GM15510 (cell line): Measurements from ENCODE around the gene MLLT11.

Experiments used
- POLR2A ChIP-seq: IDR thresholded peaks from 3 replicates; pipeline ENCODE4 v1.6.1; 2011; ENCODE audit warnings: borderline replicate concordance; ENCODE audit not compliant: insufficient read length; ENCODE audit errors: extremely low read depth

MLLT11 gene

DNA sequence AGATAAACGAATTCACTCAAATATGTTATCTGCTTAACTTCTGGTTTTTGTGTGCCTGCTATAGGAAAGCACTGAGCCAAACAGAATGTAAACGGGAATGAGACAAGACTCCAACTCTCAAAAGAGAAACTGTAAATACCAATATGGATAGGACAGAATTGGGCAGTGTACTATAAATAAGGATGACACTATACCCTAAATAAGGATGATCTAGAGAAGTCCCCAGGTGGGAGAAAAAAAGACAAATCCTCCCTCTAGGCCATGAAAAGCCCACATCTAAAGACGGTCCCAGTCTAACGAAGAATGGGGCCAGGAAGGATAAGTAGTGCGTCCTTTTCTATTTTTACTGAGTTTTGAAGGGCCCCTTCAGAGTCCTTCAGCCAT, 8.9 kb downstream of the MLLT11 start:
- TF ChIP-seq POLR2A, result no peak

DNA sequence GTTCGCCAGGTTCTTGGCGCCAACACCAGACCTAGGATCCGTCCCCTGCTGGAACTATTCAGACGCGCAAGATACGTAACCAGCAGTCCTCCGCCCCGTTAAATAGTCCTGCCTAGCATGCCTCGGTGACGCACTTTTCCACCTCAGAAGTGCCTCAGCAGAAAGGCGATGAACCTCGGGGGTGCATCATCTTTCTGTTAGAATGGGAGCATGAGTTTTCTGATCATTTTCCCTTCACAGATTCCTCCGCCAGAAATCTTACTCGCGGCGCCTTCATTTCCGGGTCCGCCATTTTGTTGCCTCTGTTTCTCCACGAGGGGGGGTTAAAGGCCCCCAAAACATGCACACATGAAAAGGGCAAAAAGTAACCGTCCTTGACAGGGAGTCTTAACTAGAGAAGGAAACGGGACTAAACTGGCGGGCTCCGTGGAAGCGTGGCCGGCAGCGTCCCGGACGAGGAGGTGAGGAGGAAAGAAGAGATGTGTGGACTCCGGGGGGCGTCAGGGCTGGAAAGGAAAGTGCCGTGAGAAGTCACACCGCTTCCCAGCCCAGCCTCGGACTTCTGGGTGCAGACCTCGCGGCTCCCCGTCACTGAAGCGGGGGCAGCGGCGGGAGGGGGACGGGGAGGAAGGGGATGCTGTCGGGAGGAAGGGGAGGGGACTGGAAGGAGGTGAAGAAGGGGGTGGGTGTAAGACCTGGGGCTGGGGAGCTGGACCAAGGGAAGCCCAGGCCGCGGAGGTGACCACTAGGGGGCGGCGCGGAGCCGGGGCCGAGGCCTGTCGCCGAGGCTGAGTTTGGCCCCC, 10.5 kb downstream of the MLLT11 start, which contains the start of gene GABPB2:
TSS of gene GABPB2 (plus strand) at position 288 of the 803 bp plus-strand sequence. CDS start 17,429 bp downstream, outside the sequence.
- TF ChIP-seq POLR2A, result peak; percentile 92

DNA sequence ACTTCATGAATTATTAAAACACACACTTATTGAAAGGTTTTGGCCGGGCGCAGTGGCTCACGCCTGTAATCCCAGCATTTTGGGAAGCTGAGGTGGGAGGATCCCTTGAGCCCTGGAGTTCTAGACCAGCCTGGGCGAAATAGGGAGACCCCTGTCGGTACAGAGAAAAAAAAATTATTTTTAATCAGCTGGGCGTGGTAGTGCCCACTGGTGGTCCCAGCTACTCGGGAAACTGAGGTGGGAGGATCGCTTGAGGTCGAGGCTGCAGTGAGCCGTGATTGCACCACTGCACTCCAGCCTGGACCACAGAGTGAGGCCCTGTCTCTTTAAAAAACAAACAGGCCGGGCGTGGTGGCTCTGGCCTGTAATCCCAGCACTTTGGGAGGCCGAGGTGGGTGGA, 12.0 kb downstream of the MLLT11 start:
- no peak for TF ChIP-seq POLR2A

DNA sequence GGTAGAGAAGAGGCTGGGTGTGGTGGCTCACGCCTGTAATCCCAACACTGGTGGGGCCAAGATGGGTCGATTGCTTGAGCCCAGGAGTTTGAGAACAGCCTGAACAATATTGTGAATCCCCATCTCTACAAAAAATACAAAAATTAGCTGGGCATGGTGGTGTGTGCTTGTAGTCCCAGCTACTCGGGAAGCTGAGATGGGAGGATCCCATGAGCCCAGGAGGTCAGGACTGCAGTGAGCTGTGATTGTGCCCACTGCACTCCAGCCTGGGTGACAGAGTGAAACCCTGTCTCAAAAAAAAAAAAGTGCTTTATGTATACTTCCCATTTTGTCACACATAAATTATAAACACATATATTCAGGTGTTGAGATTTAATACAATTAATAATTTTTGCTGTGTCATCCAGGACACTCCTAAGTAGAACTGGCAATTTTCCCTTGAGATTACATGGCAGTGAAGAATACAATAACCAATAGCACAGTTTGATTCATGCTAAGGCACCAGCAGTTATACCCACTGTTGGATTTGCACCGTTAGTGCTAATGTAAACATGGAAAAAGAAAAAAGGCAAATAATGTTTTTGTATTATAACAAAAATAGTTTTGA, 25.9 kb downstream of the MLLT11 start:
- TF ChIP-seq POLR2A, result no peak

DNA sequence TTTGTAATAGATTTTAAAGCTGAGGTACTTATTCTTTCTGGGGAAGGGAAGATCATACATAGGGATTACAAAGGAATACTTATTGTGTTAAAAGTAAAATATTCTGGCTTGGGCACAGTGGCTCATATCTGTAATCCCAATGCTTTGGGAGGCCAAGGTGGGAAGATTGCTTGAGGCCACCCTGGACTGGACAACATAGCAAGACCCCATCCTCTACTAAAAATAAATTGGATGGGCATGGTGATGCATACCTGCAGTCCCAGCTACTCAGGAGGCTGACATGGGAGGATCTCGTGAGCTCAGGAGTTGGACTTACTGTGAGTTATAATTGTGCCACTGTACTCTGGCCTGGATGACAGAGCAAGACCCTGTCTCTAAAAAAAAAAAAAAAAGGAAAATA, 37.9 kb downstream of the MLLT11 start:
- TF ChIP-seq POLR2A, result no peak

DNA sequence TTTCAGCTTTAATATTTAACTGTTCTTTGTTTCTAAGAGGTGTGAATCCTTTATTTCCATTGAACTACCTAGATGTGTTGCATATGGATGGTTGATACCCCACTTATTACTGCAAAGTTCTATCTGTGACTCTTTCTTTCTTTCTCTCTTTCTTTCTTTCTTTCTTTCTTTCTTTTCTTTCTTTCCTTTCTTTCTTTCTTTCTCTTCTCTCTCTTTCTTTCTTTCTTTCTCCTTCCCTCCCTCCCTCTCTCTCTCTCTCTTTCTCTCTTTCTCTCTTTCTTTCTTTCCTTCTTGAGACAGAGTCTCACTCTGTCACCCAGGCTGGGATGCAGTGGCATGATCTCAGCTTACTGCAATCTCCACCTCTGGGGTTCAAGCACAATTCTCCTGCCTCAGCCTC, 44.4 kb downstream of the MLLT11 start:
- no peak for TF ChIP-seq POLR2A

DNA sequence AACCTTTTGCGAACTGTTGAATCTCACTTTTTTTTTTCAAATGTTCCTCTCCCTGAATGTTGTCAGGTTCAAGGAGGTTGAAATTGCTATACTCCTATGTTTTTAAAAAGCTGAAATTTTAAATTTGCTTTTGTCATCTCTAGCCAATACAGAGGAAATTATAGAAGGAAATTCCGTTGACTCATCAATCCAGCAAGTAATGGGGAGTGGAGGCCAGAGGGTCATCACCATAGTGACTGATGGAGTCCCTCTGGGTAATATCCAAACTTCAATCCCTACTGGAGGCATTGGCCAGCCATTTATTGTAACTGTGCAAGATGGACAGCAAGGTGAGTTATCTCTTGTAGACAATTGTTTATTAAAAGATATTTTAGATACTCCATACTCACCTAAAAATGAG, 46.7 kb downstream of the MLLT11 start:
- TF ChIP-seq POLR2A, result no peak

DNA sequence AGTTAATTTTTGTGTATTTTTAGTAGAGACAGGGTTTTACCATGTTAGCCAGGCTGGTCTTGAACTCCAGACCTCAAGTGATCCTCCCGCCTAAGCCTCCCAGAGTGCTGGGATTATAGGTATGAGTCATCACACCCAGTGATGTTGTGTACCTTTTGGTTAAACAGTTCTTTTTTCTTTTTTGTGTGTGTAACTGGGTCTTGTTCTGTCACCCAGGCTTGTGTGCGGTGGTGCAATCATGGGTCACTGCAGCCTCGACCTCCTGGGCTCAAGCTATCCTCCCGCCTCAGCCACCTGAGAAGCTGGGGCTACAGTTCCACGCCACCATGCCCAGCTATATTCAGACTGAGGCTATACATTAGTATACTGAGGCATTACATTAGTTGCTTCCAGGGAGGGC, 48.1 kb downstream of the MLLT11 start:
- TF ChIP-seq POLR2A, result no peak

DNA sequence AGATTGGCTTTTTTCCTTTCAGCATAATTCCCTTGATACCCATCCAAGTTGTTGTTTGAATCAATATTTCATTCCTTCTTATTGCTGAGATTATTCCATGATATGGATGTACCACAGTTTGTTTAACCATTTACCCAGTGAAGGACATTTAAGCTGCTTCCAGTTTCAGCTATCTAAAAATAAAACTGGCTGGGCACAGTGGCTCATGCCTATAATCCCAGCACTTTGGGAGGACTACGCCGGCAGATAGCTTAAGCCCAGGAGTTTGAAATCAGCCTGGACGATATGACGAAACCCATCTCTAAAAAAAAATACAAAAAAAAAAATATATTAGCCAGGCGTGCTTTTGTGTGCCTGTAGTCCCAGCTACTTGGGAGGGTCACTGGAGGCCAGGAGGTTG, 53.7 kb downstream of the MLLT11 start:
- no peak for TF ChIP-seq POLR2A
